Measurements from ENCODE around the gene TNNI3K. TPM values are rescaled to one million over a fixed set of nuclear protein-coding genes. Genes with fewer than 3 reads are reported as not detected.

TNNI3K gene
- total and polyA plus RNA-seq, 9 of the 15 experiments (the other 6 are each of a cell fraction or from before 2014, with no cell fraction given): 0.21 to 0.53 (median 0.32) TPM; not detected in 5

DNA sequence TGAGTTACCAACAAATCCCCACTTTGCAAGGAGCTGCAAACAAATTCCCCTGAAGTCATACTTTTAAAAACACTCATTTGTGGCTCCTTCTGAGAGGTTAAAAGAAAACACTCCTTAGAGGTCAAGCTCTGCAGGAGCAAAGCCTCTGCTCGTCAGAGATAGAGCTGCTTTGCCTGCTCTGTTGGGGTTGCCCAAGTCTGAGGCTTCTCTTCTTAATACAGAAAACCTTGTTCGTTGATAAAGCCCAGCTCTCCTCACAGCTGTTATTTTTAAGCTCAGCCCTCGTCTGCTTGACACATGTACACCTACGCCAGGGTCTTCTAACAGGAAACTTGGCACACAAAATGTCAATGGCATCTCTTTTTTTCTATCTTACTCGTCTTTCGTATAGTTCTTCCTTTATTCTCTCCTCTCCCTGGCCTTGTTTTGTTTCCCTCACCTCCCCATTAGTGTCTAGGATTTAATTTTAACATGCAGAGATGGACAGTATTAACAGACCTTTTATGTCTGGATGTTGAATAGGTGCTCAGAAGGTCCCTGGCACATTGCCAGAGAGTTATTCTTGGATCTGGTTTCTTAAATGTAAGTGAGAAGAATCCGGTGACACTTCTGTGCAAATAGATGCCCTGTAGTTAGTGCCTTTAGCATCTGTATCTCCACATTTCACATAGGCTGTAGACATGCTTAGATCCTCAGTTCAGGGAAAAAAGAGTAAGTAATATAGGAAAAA, 191.2 kb downstream of the TNNI3K start:
- TF ChIP-seq PTRF (tag; IDR thresholded peaks at IDR 0.05) (no peak), NFIC (IDR thresholded peaks at IDR 0.05) (peak; percentile 86), XRCC4 (IDR thresholded peaks at IDR 0.05; ENCODE audit: extremely low read depth, insufficient read depth, insufficient read length) (no peak), NFIX (CRISPR knock-in tag; IDR thresholded peaks at IDR 0.05; ENCODE audit: low read depth) (peak; percentile 74)
- TF ChIP-seq, protein P1, sequence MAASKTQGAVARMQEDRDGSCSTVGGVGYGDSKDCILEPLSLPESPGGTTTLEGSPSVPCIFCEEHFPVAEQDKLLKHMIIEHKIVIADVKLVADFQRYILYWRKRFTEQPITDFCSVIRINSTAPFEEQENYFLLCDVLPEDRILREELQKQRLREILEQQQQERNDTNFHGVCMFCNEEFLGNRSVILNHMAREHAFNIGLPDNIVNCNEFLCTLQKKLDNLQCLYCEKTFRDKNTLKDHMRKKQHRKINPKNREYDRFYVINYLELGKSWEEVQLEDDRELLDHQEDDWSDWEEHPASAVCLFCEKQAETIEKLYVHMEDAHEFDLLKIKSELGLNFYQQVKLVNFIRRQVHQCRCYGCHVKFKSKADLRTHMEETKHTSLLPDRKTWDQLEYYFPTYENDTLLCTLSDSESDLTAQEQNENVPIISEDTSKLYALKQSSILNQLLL (CRISPR knock-in tag; IDR thresholded peaks at IDR 0.05; ENCODE audit: borderline replicate concordance): no peak
- Histone ChIP-seq H3K4me2 (ENCODE audit: insufficient read depth, low read length) (no peak overlapping the region), H3K27ac (ENCODE audit: extremely low read depth, low read depth, low read length) (no peak overlapping the region), H3K9me3 (replicated peaks; ENCODE audit: control insufficient read depth, insufficient read depth, low read depth, low read length) (no peaks in the 10 kb centered on the region), H4K20me1 (replicated peaks; ENCODE audit: control insufficient read depth, insufficient read depth, low read length) (no peaks in the 10 kb centered on the region), H3K9me1 (ENCODE audit: control insufficient read depth, insufficient read depth, low read length) (no peaks in the 10 kb centered on the region), H3K79me2 (ENCODE audit: control insufficient read depth, insufficient read depth, low read length) (no peaks in the 10 kb centered on the region), H3K27me3 (ENCODE audit: control insufficient read depth in 2 of 2, insufficient read depth in 2 of 2, low read length in 2 of 2) (no peaks in the 10 kb centered on the region), H3K36me3 (ENCODE audit: control insufficient read depth, insufficient read depth, low read length) (no peaks in the 10 kb centered on the region), H3K4me3 (no peak overlapping the region), H3K9ac (ENCODE audit: insufficient read depth in 1 of 2, low read depth in 2 of 2, low read length in 2 of 2) (no peak overlapping the region), H2AFZ (ENCODE audit: low read depth, low read length) (no peak overlapping the region), H3K4me1 (replicated peaks in 1 of 2; ENCODE audit: control insufficient read depth in 2 of 2, insufficient read depth in 2 of 2, low read length in 2 of 2) (no peaks in the 10 kb centered on the region)
- no TSS peak for BruUV-seq (replicated peaks)
- intact Hi-C loops (cut with micrococcal nuclease) (no loop called here), in situ Hi-C loops (cut with MboI) (no loop called here)
- ATAC-seq (no peak), FAIRE-seq (no peak), DNase-seq (ENCODE audit: extremely low read depth in 1 of 4, low spot score in 3 of 4) (peak in 1 of 4 experiments; percentile 0)
- WGBS (ENCODE audit: insufficient coverage, low coverage, missing lambda C conversion rate): 6% methylated on average over 7 of the region's 7 CpGs
- ChIA-PET CTCF (ENCODE audit: low intra/inter-chr PET ratio) (no interaction called here), POLR2A (no interaction called here)

All from K562 (cell line).